Measurements from ENCODE around the gene HSPA4L. TPM values are rescaled to one million over a fixed set of nuclear protein-coding genes. Genes with fewer than 3 reads are reported as not detected.

HSPA4L gene
- total and polyA plus RNA-seq, 10 of the 15 experiments (the other 5 are each of a cell fraction or from before 2014, with no cell fraction given) = 8.6 to 40.5 (median 21.4) TPM

DNA sequence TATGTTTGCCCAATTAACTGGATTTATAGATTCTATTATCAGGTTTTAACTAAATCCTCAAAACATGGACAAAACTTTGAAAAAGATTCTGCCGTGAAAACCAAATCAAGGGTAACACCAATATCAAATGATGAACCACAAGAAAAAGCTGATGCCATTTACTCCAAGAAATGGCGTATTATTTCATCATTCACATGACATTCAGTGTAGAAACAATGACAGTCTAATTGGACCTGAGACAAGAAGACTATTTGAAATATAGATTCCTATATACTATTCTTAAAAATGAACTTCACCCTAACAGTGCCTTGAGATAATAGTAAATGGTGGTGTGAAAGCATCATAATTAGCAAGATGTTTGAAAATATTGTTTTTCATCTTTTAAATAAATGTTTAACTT lies 47.1 kb upstream of the HSPA4L start:
- ChIA-PET CTCF (interaction anchor here (6.0 kb wide), 1 partner anchor 130 kb away, joined by 137 read pairs; no protein-coding TSS in a partner anchor), RAD21 (ENCODE audit: unreplicated experiment) (interaction anchor here (4.6 kb wide), 1 partner anchor 129 kb away, joined by 57 read pairs; no protein-coding TSS in a partner anchor), POLR2A (no interaction called here), SMC1A (ENCODE audit: uncharacterized antibody, unreplicated experiment) (interaction anchor here (5.6 kb wide), 1 partner anchor 128 kb away, joined by 86 read pairs; no protein-coding TSS in a partner anchor)
- TF ChIP-seq NRF1 (conservative IDR thresholded peaks at IDR 0.05; ENCODE audit: low read depth, low read length) (no peak), SP1 (IDR thresholded peaks at IDR 0.05; ENCODE audit: low read depth, low read length) (no peak), BACH1 (IDR thresholded peaks at IDR 0.05; ENCODE audit: borderline replicate concordance) (no peak), SMARCA5 (IDR thresholded peaks at IDR 0.05) (no peak), PAX8 (IDR thresholded peaks at IDR 0.05) (no peak), YBX1 (IDR thresholded peaks at IDR 0.05) (no peak)
- TF ChIP-seq, protein P1, sequence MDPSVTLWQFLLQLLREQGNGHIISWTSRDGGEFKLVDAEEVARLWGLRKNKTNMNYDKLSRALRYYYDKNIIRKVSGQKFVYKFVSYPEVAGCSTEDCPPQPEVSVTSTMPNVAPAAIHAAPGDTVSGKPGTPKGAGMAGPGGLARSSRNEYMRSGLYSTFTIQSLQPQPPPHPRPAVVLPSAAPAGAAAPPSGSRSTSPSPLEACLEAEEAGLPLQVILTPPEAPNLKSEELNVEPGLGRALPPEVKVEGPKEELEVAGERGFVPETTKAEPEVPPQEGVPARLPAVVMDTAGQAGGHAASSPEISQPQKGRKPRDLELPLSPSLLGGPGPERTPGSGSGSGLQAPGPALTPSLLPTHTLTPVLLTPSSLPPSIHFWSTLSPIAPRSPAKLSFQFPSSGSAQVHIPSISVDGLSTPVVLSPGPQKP (IDR thresholded peaks at IDR 0.05; ENCODE audit: low read depth, low read length) = no peak
- TF ChIP-seq, protein P2, sequence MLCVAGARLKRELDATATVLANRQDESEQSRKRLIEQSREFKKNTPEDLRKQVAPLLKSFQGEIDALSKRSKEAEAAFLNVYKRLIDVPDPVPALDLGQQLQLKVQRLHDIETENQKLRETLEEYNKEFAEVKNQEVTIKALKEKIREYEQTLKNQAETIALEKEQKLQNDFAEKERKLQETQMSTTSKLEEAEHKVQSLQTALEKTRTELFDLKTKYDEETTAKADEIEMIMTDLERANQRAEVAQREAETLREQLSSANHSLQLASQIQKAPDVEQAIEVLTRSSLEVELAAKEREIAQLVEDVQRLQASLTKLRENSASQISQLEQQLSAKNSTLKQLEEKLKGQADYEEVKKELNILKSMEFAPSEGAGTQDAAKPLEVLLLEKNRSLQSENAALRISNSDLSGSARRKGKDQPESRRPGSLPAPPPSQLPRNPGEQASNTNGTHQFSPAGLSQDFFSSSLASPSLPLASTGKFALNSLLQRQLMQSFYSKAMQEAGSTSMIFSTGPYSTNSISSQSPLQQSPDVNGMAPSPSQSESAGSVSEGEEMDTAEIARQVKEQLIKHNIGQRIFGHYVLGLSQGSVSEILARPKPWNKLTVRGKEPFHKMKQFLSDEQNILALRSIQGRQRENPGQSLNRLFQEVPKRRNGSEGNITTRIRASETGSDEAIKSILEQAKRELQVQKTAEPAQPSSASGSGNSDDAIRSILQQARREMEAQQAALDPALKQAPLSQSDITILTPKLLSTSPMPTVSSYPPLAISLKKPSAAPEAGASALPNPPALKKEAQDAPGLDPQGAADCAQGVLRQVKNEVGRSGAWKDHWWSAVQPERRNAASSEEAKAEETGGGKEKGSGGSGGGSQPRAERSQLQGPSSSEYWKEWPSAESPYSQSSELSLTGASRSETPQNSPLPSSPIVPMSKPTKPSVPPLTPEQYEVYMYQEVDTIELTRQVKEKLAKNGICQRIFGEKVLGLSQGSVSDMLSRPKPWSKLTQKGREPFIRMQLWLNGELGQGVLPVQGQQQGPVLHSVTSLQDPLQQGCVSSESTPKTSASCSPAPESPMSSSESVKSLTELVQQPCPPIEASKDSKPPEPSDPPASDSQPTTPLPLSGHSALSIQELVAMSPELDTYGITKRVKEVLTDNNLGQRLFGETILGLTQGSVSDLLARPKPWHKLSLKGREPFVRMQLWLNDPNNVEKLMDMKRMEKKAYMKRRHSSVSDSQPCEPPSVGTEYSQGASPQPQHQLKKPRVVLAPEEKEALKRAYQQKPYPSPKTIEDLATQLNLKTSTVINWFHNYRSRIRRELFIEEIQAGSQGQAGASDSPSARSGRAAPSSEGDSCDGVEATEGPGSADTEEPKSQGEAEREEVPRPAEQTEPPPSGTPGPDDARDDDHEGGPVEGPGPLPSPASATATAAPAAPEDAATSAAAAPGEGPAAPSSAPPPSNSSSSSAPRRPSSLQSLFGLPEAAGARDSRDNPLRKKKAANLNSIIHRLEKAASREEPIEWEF (IDR thresholded peaks at IDR 0.05; ENCODE audit: insufficient replicate concordance, low read depth, low read length) = no peak
- H3K4me1 ChIP-seq (ENCODE audit: control insufficient read depth, insufficient read depth, low read length) = no peaks in the 10 kb centered on the region
- ATAC-seq (no peak), DNase-seq (ENCODE audit: low read depth, low spot score) (no peak), FAIRE-seq (no peak)
- no peak overlapping the region for H2AFZ ChIP-seq (ENCODE audit: control insufficient read depth, low read depth, low read length)
- H3K4me3 ChIP-seq = no peak overlapping the region
- 58% methylated on average over 2 of the region's 2 CpGs for WGBS (ENCODE audit: insufficient coverage, insufficient replicate concordance, low lambda C conversion rate, missing lambda C conversion rate)
- BruUV-seq (replicated peaks) = no TSS peak
- H3K4me2 ChIP-seq (ENCODE audit: control insufficient read depth, insufficient read depth) = no peak overlapping the region
- no peaks in the 10 kb centered on the region for H3K36me3 ChIP-seq (ENCODE audit: control insufficient read depth in 2 of 2, insufficient read depth in 2 of 2, low read length in 1 of 2)
- no peaks in the 10 kb centered on the region for H3K9me3 ChIP-seq (replicated peaks; ENCODE audit: control insufficient read depth, insufficient read depth, low read length)
- intact Hi-C loops (cut with micrococcal nuclease; ENCODE audit: unreplicated experiment) = loop anchor here (5.0 kb wide), 1 partner anchor 198 kb away; no protein-coding TSS in a partner anchor
- no peaks in the 10 kb centered on the region for H3K79me2 ChIP-seq (ENCODE audit: control insufficient read depth, insufficient read depth, low read length)
- in situ Hi-C loops (cut with MboI) = loop anchor here (5.0 kb wide), 1 partner anchor 133 kb away; no protein-coding TSS in a partner anchor
- no peaks in the 10 kb centered on the region for H4K20me1 ChIP-seq (ENCODE audit: control insufficient read depth, insufficient read depth)
- H3K27ac ChIP-seq (ENCODE audit: control insufficient read depth, insufficient read depth) = no peak overlapping the region
- H3K27me3 ChIP-seq (replicated peaks in 1 of 2; ENCODE audit: control insufficient read depth in 2 of 2, insufficient read depth in 2 of 2, low read length in 1 of 2) = no peaks in the 10 kb centered on the region; a peak in 1 of 4 replicates
- no peak overlapping the region for H3K9ac ChIP-seq (ENCODE audit: control insufficient read depth, insufficient read depth, low read length)
